GM12892 (cell line): ENCODE measurements around the gene STAMBP.

Source experiments
- DNase-seq: peaks from one replicate; pipeline ENCODE4 v3.0.0; 2011; ENCODE audit not compliant: insufficient read length
- FAIRE-seq: peaks from 2 replicates; lab custom pipeline; 2011; peaks lifted over from hg19 to GRCh38; lab: Jason Lieb, UNC
- POLR2A ChIP-seq: IDR thresholded peaks from 2 replicates; pipeline ENCODE4 v1.6.1; 2011; ENCODE audit warnings: low read depth, low read length, control low read depth
- POLR2AphosphoS5 ChIP-seq: IDR thresholded peaks from 2 replicates; pipeline ENCODE4 v1.6.1; 2011; ENCODE audit warnings: low read depth, low read length, control low read depth
- TAF1 ChIP-seq: IDR thresholded peaks from 2 replicates; pipeline ENCODE4 v1.6.1; 2011; ENCODE audit warnings: low read depth, mild to moderate bottlenecking, control low read depth, low read length, borderline replicate concordance

The STAMBP gene

DNA sequence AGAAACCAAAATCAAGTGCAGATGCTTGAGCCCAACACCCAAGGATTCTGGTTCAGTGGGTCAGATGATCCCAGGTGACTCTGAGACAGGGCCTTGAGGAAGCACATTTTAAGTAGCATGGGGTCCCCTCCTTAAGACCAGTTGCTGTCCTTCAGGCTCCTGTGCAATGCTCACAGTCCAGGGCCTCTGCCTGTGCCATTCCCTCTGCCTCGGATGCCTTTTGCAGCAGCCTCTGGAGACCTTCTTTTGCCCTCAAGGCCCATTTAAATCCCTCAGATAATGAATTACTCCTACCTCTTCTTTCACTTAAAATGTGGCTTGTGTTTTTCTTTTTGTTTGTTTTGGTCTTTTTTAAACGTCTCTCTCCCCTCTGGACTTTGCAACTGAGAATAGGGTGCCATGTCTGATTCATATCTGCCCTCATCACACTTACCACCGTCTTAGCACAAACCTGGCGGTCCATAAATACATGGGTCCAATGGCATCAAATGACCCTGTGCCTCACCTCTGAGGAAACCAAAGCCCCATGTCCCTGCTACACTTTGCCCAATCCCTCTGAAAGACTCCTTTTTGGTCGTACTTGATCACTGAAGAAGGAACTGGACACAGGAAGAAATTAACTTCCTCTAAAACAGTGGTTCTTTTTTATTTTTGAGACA, 78.2 kb downstream of the STAMBP start:
- TF ChIP-seq POLR2A (no peak), POLR2AphosphoS5 (no peak), TAF1 (no peak)
- FAIRE-seq (no peak), DNase-seq (no peak)

- TF ChIP-seq POLR2A (no peak), TAF1 (no peak), POLR2AphosphoS5 (no peak)
- FAIRE-seq = peak; percentile 64
- DNase-seq = peak; percentile 44
Observed at GRCh38 chr2:73907840-73908452, 79.2 kb downstream of the STAMBP start.

GRCh38 chr2:73908689-73909652, 80.2 kb downstream of the STAMBP start:
- no peak for FAIRE-seq
- DNase-seq = no peak
- TF ChIP-seq POLR2A (no peak), POLR2AphosphoS5 (no peak), TAF1 (no peak)

DNA sequence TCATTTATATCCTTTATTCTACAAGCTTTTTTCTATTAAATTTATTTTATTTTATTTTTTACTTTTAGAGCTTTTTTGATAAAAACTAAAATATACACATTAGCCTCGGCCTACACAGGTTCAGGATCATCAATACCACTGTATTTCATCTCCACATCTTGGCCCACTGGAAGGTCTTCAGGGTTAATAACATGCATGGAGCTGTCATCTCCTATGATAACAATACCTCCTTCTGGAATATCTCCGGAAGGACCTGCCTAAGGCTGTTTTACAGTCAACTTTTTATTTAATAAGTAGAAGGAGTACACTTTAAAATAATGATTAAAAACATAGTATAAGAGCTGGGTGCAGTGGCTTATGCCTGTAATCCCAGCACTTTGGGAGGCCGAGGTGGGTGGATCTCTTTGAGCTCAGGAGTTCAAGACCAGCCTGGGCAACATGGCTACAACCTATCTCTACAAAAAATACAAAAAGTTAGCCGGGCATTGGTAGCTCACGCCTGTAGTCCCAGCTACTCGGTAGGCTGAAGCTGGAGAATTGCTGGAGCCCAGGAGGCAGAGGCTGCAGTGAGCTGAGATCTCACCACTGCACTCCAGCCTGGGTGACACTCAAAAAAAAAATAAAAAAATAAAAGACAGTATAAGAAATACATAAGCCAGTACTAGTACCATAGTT, 82.2 kb downstream of the STAMBP start:
- no peak for FAIRE-seq
- TF ChIP-seq POLR2AphosphoS5 = no peak
- no peak for TF ChIP-seq TAF1
- TF ChIP-seq POLR2A = no peak

DNA sequence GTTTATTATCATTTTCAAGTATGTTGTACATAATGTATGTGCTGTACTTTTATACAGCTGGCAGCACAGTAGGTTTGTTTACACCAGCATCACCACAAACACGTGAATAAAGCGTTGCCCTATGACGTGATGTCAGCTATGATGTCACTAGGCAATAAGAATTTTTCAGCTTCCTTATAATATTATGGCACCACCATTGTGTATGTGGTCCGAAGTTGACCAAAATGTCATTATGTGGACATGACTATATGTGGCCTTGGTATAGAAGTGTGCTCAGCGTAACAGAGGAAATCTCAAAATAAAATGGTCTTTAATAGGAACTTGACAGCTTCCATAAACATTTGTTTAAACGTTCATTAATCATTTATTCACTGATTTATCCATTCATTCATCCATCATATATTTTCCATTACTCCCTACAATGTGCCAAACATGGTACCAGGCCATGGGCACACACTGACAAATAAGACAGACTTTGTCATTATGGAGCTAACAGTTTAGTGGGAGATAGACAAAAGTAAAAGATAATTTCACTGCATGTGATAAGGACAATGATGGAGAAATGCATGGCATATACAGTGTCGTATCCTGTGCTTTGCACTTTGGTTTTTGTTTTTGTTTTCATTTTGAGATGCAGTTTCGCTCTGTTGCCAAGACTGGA, 82.9 kb downstream of the STAMBP start:
- FAIRE-seq (no peak), DNase-seq (no peak)
- TF ChIP-seq POLR2AphosphoS5 (no peak), POLR2A (no peak), TAF1 (no peak)

More for the DNA sequence above, 82.2 kb downstream of the STAMBP start:
- DNase-seq = no peak

- no peak for DNase-seq
- no peak for FAIRE-seq
- TF ChIP-seq POLR2AphosphoS5 (no peak), POLR2A (no peak), TAF1 (no peak)
Observed at GRCh38 chr2:73913414-73914054, 84.8 kb downstream of the STAMBP start.

GRCh38 chr2:73914667-73915066, 85.9 kb downstream of the STAMBP start:
- FAIRE-seq = no peak
- TF ChIP-seq TAF1 (no peak), POLR2A (no peak), POLR2AphosphoS5 (no peak)

GRCh38 chr2:73915437-73915993, 86.8 kb downstream of the STAMBP start:
- TF ChIP-seq TAF1 (no peak), POLR2A (no peak), POLR2AphosphoS5 (no peak)
- DNase-seq = no peak
- no peak for FAIRE-seq

More at GRCh38 chr2:73914667-73915066, 85.9 kb downstream of the STAMBP start:
- DNase-seq = no peak

GRCh38 chr2:73916666-73917065, 87.9 kb downstream of the STAMBP start:
- TF ChIP-seq TAF1 = no peak
- TF ChIP-seq POLR2AphosphoS5 = no peak
- no peak for TF ChIP-seq POLR2A
- no peak for DNase-seq
- FAIRE-seq = no peak

DNA sequence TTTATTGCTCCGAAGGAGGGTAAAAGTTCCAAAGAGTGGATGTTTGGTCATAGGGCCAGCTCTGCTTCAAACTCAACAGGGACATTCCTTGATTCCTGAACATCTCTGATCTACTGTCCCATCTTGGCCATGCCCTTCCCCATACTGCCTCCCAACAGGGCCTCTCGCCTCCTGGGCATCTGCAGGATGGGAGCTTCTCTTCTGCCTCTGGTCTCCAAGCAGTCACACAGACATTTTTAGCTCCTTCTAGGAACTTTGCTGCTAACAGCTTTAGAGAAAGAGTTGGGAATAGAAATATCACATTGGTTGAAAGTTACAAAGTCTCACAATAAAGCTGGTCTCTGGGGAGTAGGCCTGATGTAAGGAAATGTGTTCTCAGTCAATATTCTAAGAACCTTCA, 88.5 kb downstream of the STAMBP start:
- no peak for TF ChIP-seq TAF1
- no peak for TF ChIP-seq POLR2AphosphoS5
- TF ChIP-seq POLR2A = no peak
- FAIRE-seq = no peak
- no peak for DNase-seq
